Neural progenitor cell (in vitro differentiated cells): ENCODE measurements around the gene FCAR.
"Not testable (repeated sequence)": the region's sequence is repeated elsewhere in the genome, so short reads cannot be mapped to it uniquely, and the experiment has no call there.

Experiments used
- CTCF ChIP-seq: fragments of 200-600 bp; sonication (generic); IDR thresholded peaks from 2 replicates; pipeline ENCODE4 v1.5.1; 2017; ENCODE audit warnings: antibody characterized with exemption, mild to moderate bottlenecking
- EZH2 ChIP-seq: fragments of 200-600 bp; sonication (generic); IDR thresholded peaks from 2 replicates; pipeline ENCODE4 v1.6.1; 2017; ENCODE audit warnings: antibody characterized with exemption, mild to moderate bottlenecking, moderate library complexity
- EZH2phosphoT487 ChIP-seq: fragments of 200-600 bp; sonication (generic); IDR thresholded peaks from 2 replicates; pipeline ENCODE4 v1.6.1; 2017; ENCODE audit warnings: antibody characterized with exemption

- not testable (repeated sequence) for TF ChIP-seq CTCF, EZH2, EZH2phosphoT487
Measured at GRCh38 chr19:54894106-54894505, 20.1 kb downstream of the FCAR start.
